Brain pericyte (primary cell): ENCODE results near the gene DVL2.
"Not testable (repeated sequence)": the region's sequence is repeated elsewhere in the genome, so short reads cannot be mapped to it uniquely, and the experiment has no call there.

Experiments
- DNase-seq: peaks from one replicate; pipeline ENCODE4 v3.0.0-alpha.2; 2012; ENCODE audit warnings: low read depth, low spot score

The DVL2 gene

GRCh38 chr17:7203391-7203790, 30.9 kb downstream of the DVL2 start:
- no peak for DNase-seq

- no peak for DNase-seq
Observed at GRCh38 chr17:7196651-7197401, 37.5 kb downstream of the DVL2 start.

GRCh38 chr17:7195971-7196370, 38.3 kb downstream of the DVL2 start:
- no peak for DNase-seq

- no peak for DNase-seq
Observed at GRCh38 chr17:7192271-7192937, 41.9 kb downstream of the DVL2 start.

- DNase-seq: no peak
Observed at GRCh38 chr17:7191571-7192270, 42.6 kb downstream of the DVL2 start.

GRCh38 chr17:7191069-7191468, 43.2 kb downstream of the DVL2 start:
- no peak for DNase-seq

GRCh38 chr17:7190276-7190917, 43.9 kb downstream of the DVL2 start:
- DNase-seq: no peak

GRCh38 chr17:7186241-7186640, 48.1 kb downstream of the DVL2 start:
- DNase-seq: no peak

GRCh38 chr17:7184647-7185046, 49.7 kb downstream of the DVL2 start:
- DNase-seq: no peak

- DNase-seq: no peak
Observed at GRCh38 chr17:7184091-7184488, 50.2 kb downstream of the DVL2 start.

- DNase-seq: no peak
Observed at GRCh38 chr17:7183433-7184090, 50.8 kb downstream of the DVL2 start.

GRCh38 chr17:7182101-7182500, 52.2 kb downstream of the DVL2 start:
- not testable (repeated sequence) for DNase-seq

- DNase-seq: no peak
Observed at GRCh38 chr17:7179317-7180254, 54.7 kb downstream of the DVL2 start, which contains the start of gene ASGR1. Gene ASGR1, minus strand, starts transcription at chr17:7179370. Its CDS starts 807 bp downstream, at chr17:7178563.

- no peak for DNase-seq
Observed at GRCh38 chr17:7178973-7179316, 55.4 kb downstream of the DVL2 start.

- DNase-seq: no peak
Observed at GRCh38 chr17:7177954-7178477, 56.3 kb downstream of the DVL2 start.

GRCh38 chr17:7177191-7177953, 56.9 kb downstream of the DVL2 start:
- no peak for DNase-seq

- DNase-seq: no peak
Observed at GRCh38 chr17:7176841-7177190, 57.5 kb downstream of the DVL2 start.

- DNase-seq: no peak
Observed at GRCh38 chr17:7176107-7176840, 58.0 kb downstream of the DVL2 start.
